Measurements from ENCODE around the gene MYH6. TPM values are rescaled to one million over a fixed set of nuclear protein-coding genes. Genes with fewer than 3 reads are reported as not detected.
"Not testable (repeated sequence)": the region's sequence is repeated elsewhere in the genome, so short reads cannot be mapped to it uniquely, and the experiment has no call there.

The MYH6 gene
- polyA plus RNA-seq, 5 donors = 0.03 to 0.18 TPM; not detected in 3

GRCh38 chr14:23436327-23437132 is 28.5 kb upstream of the MYH6 start:
- peak; percentile 32 to 38 for DNase-seq

- DNase-seq = no peak
These were observed 27.7 kb upstream of the MYH6 start, which contains the start of gene MYH7 for GRCh38 chr14:23435543-23436326. Gene MYH7 (minus strand): TSS chr14:23435660. CDS start chr14:23433732, 1,928 bp downstream.

- no peak for DNase-seq
These were observed 26.6 kb upstream of the MYH6 start for GRCh38 chr14:23434488-23435222.

- no peak for DNase-seq
These were observed 25.4 kb upstream of the MYH6 start for GRCh38 chr14:23433457-23433856.

- DNase-seq = no peak
These were observed 24.9 kb upstream of the MYH6 start for GRCh38 chr14:23432946-23433345.

- DNase-seq = no peak
These were observed 24.2 kb upstream of the MYH6 start for GRCh38 chr14:23432102-23432925.

GRCh38 chr14:23431486-23431885 is 23.4 kb upstream of the MYH6 start:
- no peak for DNase-seq

- DNase-seq = no peak
These were observed 22.6 kb upstream of the MYH6 start for GRCh38 chr14:23430723-23431085.

GRCh38 chr14:23430016-23430722 is 22.1 kb upstream of the MYH6 start:
- no peak for DNase-seq

GRCh38 chr14:23428686-23429495 is 20.8 kb upstream of the MYH6 start:
- DNase-seq = no peak

- DNase-seq = not testable (repeated sequence)
These were observed 17.7 kb upstream of the MYH6 start for GRCh38 chr14:23425798-23426197.

- no peak for DNase-seq
These were observed 17.1 kb upstream of the MYH6 start for GRCh38 chr14:23425169-23425568.

- DNase-seq = no peak
These were observed 15.6 kb upstream of the MYH6 start for GRCh38 chr14:23423657-23424056.

- DNase-seq = no peak
These were observed 13.5 kb upstream of the MYH6 start for GRCh38 chr14:23421594-23421993.

GRCh38 chr14:23419646-23420045 is 11.6 kb upstream of the MYH6 start:
- DNase-seq = not testable (repeated sequence)

GRCh38 chr14:23418021-23418420 is 9.9 kb upstream of the MYH6 start:
- DNase-seq = no peak

- DNase-seq = not testable (repeated sequence)
These were observed 9.2 kb upstream of the MYH6 start for GRCh38 chr14:23417269-23417668.

- DNase-seq = no peak
These were observed 8.7 kb upstream of the MYH6 start for GRCh38 chr14:23416801-23417200.
